Esophagus squamous epithelium (tissue), 5 donors: ENCODE data around the gene KHDC1L. TPM values are rescaled to one million over a fixed set of nuclear protein-coding genes. Genes with fewer than 3 reads are reported as not detected.

Source experiments
- DNase-seq: peaks from one replicate; lab custom pipeline; 2025; lab: John Stamatoyannopoulos, UW
- H3K27ac ChIP-seq, 4 donors: fragments of 200-600 bp; sonication (generic); one replicate each; pipeline ENCODE4 v1.5.1; 2016 to 2019; ENCODE audit warnings: mild to moderate bottlenecking in 1 of 4
- H3K27me3 ChIP-seq, 4 donors: fragments of 200-600 bp; sonication (generic); 1 replicate in 3 of 4; 2 replicates in 1 of 4; pipeline versions ENCODE4 v1.5.1 to v1.6.0; 2017 to 2021; ENCODE audit warnings: antibody characterized with exemption in 1 of 4
- H3K36me3 ChIP-seq, 3 donors: fragments of 200-600 bp; sonication (generic); one replicate each; pipeline ENCODE4 v1.5.1; 2016 to 2019
- H3K4me1 ChIP-seq, 3 donors: fragments of 200-600 bp; sonication (generic); one replicate each; pipeline ENCODE4 v1.5.1; 2017 to 2019
- H3K4me3 ChIP-seq, 4 donors: fragments of 200-600 bp; sonication (generic); 1 replicate in 3 of 4; 2 replicates in 1 of 4; pipeline ENCODE4 v1.5.1; 2016 to 2019; ENCODE audit warnings: mild to moderate bottlenecking in 2 of 4, moderate library complexity in 1 of 4
- H3K9me3 ChIP-seq, 3 donors: fragments of 200-600 bp; sonication (generic); one replicate each; pipeline ENCODE4 v1.5.1; 2016 to 2019
- POLR2A ChIP-seq, 4 donors: fragments of 450-650 bp; IDR thresholded peaks; one replicate each; pipeline ENCODE4 v1.6.1; 2017; ENCODE audit warnings: antibody characterized with exemption in 4 of 4, mild to moderate bottlenecking in 4 of 4, moderate library complexity in 3 of 4
- WGBS, 2 donors: methylation state at CpG; one replicate each; pipeline ENCODE4 v1.1.5; 2018; 5-methylcytosine and 5-hydroxymethylcytosine counted together
- intact Hi-C: fragments of 100-400 bp; cut with DNase I; formaldehyde crosslinking; loops from one replicate; pipeline ENCODE4 v1.15.0; 2022
- total RNA-seq, 4 donors: library from RNA; depleted of rRNA; stranded (reverse); fragments of >200 nt; gene quantifications; one replicate each; pipeline ENCODE4 v1.1.0, GENCODE V29; 2016
- TF ChIP-seq, protein P1 (sequence below), 6 experiments: fragments of 450-650 bp in 4 of 6; fragments of 200-600 bp in 2 of 6; sonication (generic) in 2 of 6; IDR thresholded peaks; one replicate each; pipeline ENCODE4 v1.5.1; 2016 to 2019; ENCODE audit warnings: antibody characterized with exemption in 6 of 6, mild to moderate bottlenecking in 4 of 6, moderate library complexity in 4 of 6
- donor health status: DM: yes; HTN: yes; CAD: no.

Gene KHDC1L
- total RNA-seq, 4 donors from 2014 or later = not detected

DNA sequence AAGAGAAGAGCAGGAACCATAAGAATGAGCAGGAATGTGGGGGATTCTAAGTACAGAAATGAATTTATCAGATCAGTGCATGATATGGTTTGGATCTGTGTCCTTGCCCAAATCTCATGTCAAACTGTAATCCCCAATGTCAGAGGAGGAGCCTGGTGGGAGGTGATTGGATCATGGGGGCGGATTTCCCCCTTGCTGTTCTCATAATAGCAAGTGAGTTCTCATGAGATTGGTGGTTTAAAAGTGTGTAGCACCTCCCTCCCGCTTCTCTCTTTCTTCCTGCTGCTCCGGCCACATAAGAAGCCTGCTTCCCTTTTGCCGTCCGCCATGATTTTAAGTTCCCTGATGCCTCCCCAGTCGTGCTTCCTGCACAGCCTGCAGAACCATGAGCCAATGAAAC lies 49.2 kb downstream of the KHDC1L start:
- no peak for TF ChIP-seq POLR2A (IDR thresholded peaks at IDR 0.05)
- TF ChIP-seq, protein P1, sequence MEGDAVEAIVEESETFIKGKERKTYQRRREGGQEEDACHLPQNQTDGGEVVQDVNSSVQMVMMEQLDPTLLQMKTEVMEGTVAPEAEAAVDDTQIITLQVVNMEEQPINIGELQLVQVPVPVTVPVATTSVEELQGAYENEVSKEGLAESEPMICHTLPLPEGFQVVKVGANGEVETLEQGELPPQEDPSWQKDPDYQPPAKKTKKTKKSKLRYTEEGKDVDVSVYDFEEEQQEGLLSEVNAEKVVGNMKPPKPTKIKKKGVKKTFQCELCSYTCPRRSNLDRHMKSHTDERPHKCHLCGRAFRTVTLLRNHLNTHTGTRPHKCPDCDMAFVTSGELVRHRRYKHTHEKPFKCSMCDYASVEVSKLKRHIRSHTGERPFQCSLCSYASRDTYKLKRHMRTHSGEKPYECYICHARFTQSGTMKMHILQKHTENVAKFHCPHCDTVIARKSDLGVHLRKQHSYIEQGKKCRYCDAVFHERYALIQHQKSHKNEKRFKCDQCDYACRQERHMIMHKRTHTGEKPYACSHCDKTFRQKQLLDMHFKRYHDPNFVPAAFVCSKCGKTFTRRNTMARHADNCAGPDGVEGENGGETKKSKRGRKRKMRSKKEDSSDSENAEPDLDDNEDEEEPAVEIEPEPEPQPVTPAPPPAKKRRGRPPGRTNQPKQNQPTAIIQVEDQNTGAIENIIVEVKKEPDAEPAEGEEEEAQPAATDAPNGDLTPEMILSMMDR (IDR thresholded peaks at IDR 0.05) = no peak
- Histone ChIP-seq H3K4me3 (no peak overlapping the region), H3K36me3 (no peaks in the 10 kb centered on the region), H3K4me1 (peaks cover 0 to 6% (median 0%) of the 10 kb centered on the region in 3 donors), H3K27me3 (peaks cover 0 to 28% (median 0%) of the 10 kb centered on the region in 4 donors), H3K27ac (no peak overlapping the region), H3K9me3 (no peaks in the 10 kb centered on the region)
- WGBS, 2 donors = 69 to 87% methylated on average over 6 of the region's 6 CpGs
- intact Hi-C loops = no loop called here
- no peak for DNase-seq

DNA sequence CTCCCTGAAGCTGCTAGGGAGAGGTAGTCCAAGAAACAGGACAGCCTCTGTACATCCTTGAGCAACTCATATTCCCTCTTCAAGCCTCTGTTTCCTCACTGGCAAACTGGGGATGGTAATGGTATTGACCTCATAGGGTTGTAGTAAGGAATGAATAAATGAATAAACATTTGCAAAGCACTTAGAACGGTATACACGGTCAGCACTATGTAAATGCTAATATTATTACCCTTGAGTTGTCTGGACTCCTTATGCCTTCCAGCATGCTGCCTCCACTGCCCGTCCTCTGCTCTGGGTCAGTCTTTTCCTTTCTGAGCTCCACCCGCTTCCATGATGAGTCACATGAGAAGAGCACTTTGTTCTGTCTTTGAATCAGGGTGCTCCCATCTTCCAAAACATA lies 50.6 kb downstream of the KHDC1L start:
- WGBS, 2 donors = 86 to 89% methylated on average over 4 of the region's 4 CpGs
- no peaks in the 10 kb centered on the region for H3K4me1 ChIP-seq
- no peaks in the 10 kb centered on the region for H3K9me3 ChIP-seq
- DNase-seq = no peak
- no peaks in the 10 kb centered on the region for H3K36me3 ChIP-seq
- intact Hi-C loops = no loop called here
- TF ChIP-seq POLR2A (IDR thresholded peaks at IDR 0.05) = no peak
- H3K27ac ChIP-seq = no peak overlapping the region
- H3K4me3 ChIP-seq = no peak overlapping the region
- peaks cover 0 to 22% (median 0%) of the 10 kb centered on the region in 4 donors for H3K27me3 ChIP-seq

Other genes starting within 250 kb of the KHDC1L start
- 1 to 10 TPM in 2 of 4 donors, under 1 TPM in 1, not detected in 1; 0.30 to 1.9 (median 1.6) TPM for gene KHDC1, start 37.7 kb upstream of the KHDC1L start, total RNA-seq
- not detected for gene DPPA5, start 128.8 kb upstream of the KHDC1L start, total RNA-seq
- gene KHDC3L, start 137.2 kb upstream of the KHDC1L start, total RNA-seq = not detected
- under 1 TPM in 1 of 4 donors, not detected in 3; 0.35 TPM for gene OOEP, start 144.4 kb upstream of the KHDC1L start, total RNA-seq
- 1 to 10 TPM in 2 of 4 donors, under 1 TPM in 1, not detected in 1; 0.11 to 3.4 (median 1.5) TPM for gene DDX43, start 169.3 kb upstream of the KHDC1L start, total RNA-seq
- 10 to 100 TPM in 2 of 4 donors, 1 to 10 TPM in 2; 3.0 to 15.4 (median 10.1) TPM for gene CGAS, start 226.8 kb upstream of the KHDC1L start, total RNA-seq
- 10 to 100 TPM; 19.5 to 27.8 (median 24.3) TPM for gene MTO1, start 236.2 kb upstream of the KHDC1L start, total RNA-seq